Measurements from ENCODE around the gene DGCR8.
A peak's percentile ranks its signal among the peaks of the same experiment; 100 is the strongest.

Gene DGCR8

GRCh38 chr22:20130731-20131596, 50.9 kb downstream of the DGCR8 start:
- DNase-seq (ENCODE audit: low read depth) = peak; percentile 13
- TF ChIP-seq CTCF (IDR thresholded peaks at IDR 0.05; ENCODE audit: control insufficient read depth, insufficient read depth, low read depth, low read length, missing control alignments) = no peak
- peak overlapping the region; percentile 70 for H3K4me3 ChIP-seq (ENCODE audit: control insufficient read depth, low read depth, low read length)

GRCh38 chr22:20131597-20131858, 51.5 kb downstream of the DGCR8 start, which contains the start of gene ZDHHC8:
Gene ZDHHC8 (plus strand): TSS chr22:20131804. CDS start chr22:20131948, 144 bp downstream.
- no peak for TF ChIP-seq CTCF (IDR thresholded peaks at IDR 0.05; ENCODE audit: control insufficient read depth, insufficient read depth, low read depth, low read length, missing control alignments)
- DNase-seq (ENCODE audit: low read depth) = no peak
- peak within 1 kb of the TSS; percentile 92 for H3K4me3 ChIP-seq (ENCODE audit: control insufficient read depth, low read depth, low read length)

- DNase-seq (ENCODE audit: low read depth) = no peak
- no peak for TF ChIP-seq CTCF (IDR thresholded peaks at IDR 0.05; ENCODE audit: control insufficient read depth, insufficient read depth, low read depth, low read length, missing control alignments)
- H3K4me3 ChIP-seq (ENCODE audit: control insufficient read depth, low read depth, low read length) = peak overlapping the region; percentile 92
These were observed 52.0 kb downstream of the DGCR8 start for GRCh38 chr22:20131859-20132685.

GRCh38 chr22:20132686-20133246, 52.7 kb downstream of the DGCR8 start:
- no peak for TF ChIP-seq CTCF (IDR thresholded peaks at IDR 0.05; ENCODE audit: control insufficient read depth, insufficient read depth, low read depth, low read length, missing control alignments)
- peak overlapping the region; percentile 92 for H3K4me3 ChIP-seq (ENCODE audit: control insufficient read depth, low read depth, low read length)
- DNase-seq (ENCODE audit: low read depth) = no peak

- H3K4me3 ChIP-seq (ENCODE audit: control insufficient read depth, low read depth, low read length) = no peak overlapping the region
- TF ChIP-seq CTCF (IDR thresholded peaks at IDR 0.05; ENCODE audit: control insufficient read depth, insufficient read depth, low read depth, low read length, missing control alignments) = no peak
- DNase-seq (ENCODE audit: low read depth) = no peak
These were observed 54.0 kb downstream of the DGCR8 start for GRCh38 chr22:20133930-20134549.

GRCh38 chr22:20135265-20135664, 55.2 kb downstream of the DGCR8 start:
- no peak for DNase-seq (ENCODE audit: low read depth)
- no peak for TF ChIP-seq CTCF (IDR thresholded peaks at IDR 0.05; ENCODE audit: control insufficient read depth, insufficient read depth, low read depth, low read length, missing control alignments)
- H3K4me3 ChIP-seq (ENCODE audit: control insufficient read depth, low read depth, low read length) = no peak overlapping the region
